ENCODE measurements around the gene POFUT2.

- no peak for TF ChIP-seq CTCF (IDR thresholded peaks at IDR 0.05; ENCODE audit: insufficient read depth, low read length)
- no peak for TF ChIP-seq SPI1 (IDR thresholded peaks at IDR 0.05; ENCODE audit: borderline replicate concordance, low read depth)
- TF ChIP-seq GABPA (IDR thresholded peaks at IDR 0.05; ENCODE audit: low read depth): no peak
Measured at GRCh38 chr21:45300786-45301520, 13.3 kb upstream of the POFUT2 start.
